Lower leg skin (tissue), 3 donors: ENCODE results near the gene ANKRD53.

ENCODE experiments used
- CTCF ChIP-seq, 3 donors: fragments of 450-650 bp; IDR thresholded peaks; one replicate each; pipeline ENCODE4 v1.5.1; 2016; ENCODE audit warnings: antibody characterized with exemption in 3 of 3, mild to moderate bottlenecking in 3 of 3, moderate library complexity in 2 of 3
- POLR2A ChIP-seq, 2 donors: fragments of 450-650 bp; IDR thresholded peaks; one replicate each; pipeline ENCODE4 v1.6.1; 2016 to 2017; ENCODE audit warnings: antibody characterized with exemption in 2 of 2, mild to moderate bottlenecking in 1 of 2, moderate library complexity in 1 of 2

GRCh38 chr2:70990216-70990615 is 11.8 kb downstream of the ANKRD53 start:
- TF ChIP-seq POLR2A (IDR thresholded peaks at IDR 0.05) (no peak), CTCF (IDR thresholded peaks at IDR 0.05) (no peak)
